CD4-positive, alpha-beta T cell treated with Interleukin-1 beta for 1 hour (primary cell): ENCODE results near the gene GRAMD1B.
"Not testable (repeated sequence)": the region's sequence is repeated elsewhere in the genome, so short reads cannot be mapped to it uniquely, and the experiment has no call there.

Experiments used
- DNase-seq, 2 donors: peaks; one replicate each; pipeline ENCODE4 v3.0.0-alpha.2; 2020 to 2022

The GRAMD1B gene

DNA sequence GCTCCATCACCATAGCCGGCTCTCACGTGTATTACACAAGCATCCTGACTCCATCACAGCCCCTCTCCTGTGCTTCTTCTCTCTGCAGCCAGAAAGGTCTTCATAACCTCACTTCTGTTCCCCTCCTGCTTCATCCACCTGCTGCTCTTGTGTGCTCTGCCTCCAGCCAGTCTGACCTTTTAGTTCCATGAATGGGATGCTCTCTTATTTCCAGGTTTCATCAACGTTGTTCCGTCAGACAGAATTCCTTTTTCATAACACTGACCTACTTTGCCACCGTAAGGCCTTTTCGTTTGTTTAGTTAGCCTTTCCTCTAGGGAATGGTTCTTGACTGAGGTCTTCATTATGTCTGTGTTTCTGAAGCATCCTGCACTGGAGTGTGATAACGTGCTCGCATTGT lies 18.8 kb downstream of the GRAMD1B start:
- DNase-seq, result no peak

GRCh38 chr11:123449436-123449835 lies 19.4 kb downstream of the GRAMD1B start:
- DNase-seq, result no peak

GRCh38 chr11:123450623-123451022 lies 20.6 kb downstream of the GRAMD1B start:
- DNase-seq, result no peak

- DNase-seq, result no peak
Observed at GRCh38 chr11:123451183-123451781, 21.2 kb downstream of the GRAMD1B start.

- DNase-seq, result no peak
Observed at GRCh38 chr11:123452794-123453193, 22.7 kb downstream of the GRAMD1B start.

- DNase-seq, result peak; percentile 35 to 53
Observed at GRCh38 chr11:123454060-123454651, 24.1 kb downstream of the GRAMD1B start.

- no peak for DNase-seq
Observed at GRCh38 chr11:123454796-123455195, 24.7 kb downstream of the GRAMD1B start.

DNA sequence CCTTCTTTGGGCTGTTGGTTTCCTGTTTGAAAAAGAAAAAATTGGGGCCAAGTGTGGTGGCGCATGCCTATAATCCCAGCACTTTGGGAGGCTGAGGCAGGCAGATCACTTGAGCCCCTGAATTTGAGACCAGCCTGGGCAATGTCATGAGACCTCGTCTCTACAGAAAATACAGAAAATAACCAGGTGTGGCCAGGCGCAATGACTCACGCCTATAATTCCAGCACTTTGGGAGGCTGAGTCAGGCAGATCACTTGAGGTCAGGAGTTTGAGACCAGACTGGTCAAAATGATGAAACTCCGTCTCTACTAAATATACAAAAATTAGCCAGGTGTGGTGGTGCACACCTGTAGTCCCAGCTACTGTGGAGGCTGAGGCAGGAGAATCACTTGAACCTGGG lies 26.4 kb downstream of the GRAMD1B start:
- not testable (repeated sequence) for DNase-seq

GRCh38 chr11:123457187-123457770 lies 27.2 kb downstream of the GRAMD1B start:
- peak; percentile 22 to 56 for DNase-seq

DNA sequence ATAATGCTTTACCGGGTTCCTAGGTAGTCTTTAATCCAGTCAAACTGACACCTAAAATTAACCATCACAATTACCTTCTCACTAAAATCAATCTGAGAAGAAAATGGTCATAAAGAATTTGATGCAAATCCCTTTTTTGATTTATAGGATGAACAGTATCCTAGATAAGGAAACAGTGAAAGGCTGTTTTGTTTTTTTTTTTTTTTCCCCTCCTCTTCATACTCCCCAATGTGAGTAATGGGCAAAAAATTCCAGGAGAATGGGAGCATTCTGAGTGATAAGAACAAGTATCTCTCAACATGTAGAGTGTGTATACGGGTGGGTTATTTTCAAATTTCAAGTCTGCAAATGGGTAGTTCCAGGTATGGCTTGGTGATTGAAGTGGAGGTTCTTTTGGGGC lies 28.4 kb downstream of the GRAMD1B start:
- DNase-seq, result no peak

GRCh38 chr11:123460012-123460700 lies 30.1 kb downstream of the GRAMD1B start:
- DNase-seq, result no peak

- DNase-seq, result no peak
Observed at GRCh38 chr11:123461164-123461563, 31.1 kb downstream of the GRAMD1B start.

- not testable (repeated sequence) for DNase-seq
Observed at GRCh38 chr11:123465667-123466066, 35.6 kb downstream of the GRAMD1B start.

- not testable (repeated sequence) for DNase-seq
Observed at GRCh38 chr11:123466172-123466571, 36.1 kb downstream of the GRAMD1B start.

GRCh38 chr11:123469089-123469488 lies 39.0 kb downstream of the GRAMD1B start:
- no peak for DNase-seq

DNA sequence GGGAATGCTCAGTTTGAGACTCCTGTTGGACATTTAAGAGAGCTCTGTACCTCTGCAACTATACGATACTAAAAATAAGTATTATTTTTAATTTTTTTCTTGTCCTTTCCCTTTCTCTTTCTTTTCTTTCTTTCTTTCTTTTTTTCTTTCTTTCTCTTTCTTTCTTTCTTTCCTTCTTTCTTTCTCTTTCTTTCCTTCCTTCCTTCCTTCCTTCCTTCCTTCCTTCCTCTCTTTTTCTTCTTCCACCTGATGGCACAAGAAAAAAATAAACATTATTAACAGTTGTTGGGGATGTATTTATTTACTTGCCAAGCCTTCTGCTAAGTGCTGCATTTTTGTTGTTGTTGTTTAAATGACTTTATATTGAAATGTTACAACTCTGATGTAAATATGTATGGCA lies 39.5 kb downstream of the GRAMD1B start:
- no peak for DNase-seq

GRCh38 chr11:123470842-123471241 lies 40.8 kb downstream of the GRAMD1B start:
- DNase-seq, result no peak

DNA sequence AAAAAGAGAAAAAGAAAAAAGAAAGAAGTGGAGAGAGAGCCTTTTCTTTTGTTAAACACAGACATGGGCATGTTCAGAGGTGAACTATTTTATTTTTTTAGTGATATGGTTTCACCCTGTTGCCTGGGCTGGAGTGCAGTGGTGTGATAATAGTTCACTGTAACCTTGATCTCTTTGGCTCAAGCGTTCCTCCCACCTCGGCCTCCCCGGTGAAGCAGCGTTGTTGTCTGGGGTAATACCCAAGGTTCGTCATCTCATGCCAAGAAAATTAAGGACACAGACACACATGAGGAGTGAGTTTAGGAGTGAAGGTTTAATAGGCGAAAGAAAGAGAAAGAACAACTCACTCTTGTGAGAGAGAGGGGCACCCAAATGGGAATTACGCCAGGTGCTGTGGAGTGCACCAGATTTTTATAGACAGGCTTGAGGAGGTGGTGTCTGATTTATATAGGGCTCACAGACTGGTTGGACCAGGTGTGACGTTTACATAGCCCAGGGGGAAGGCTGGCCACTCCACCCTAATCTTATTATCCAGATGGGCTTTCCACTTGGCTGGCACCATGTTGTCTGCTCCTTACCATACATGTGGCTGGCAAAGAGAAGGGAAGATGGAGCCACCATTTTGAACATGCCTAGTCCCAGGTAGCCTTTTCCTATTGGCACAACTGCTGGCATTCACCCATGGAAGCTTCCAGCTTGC lies 42.3 kb downstream of the GRAMD1B start:
- DNase-seq, result no peak

- DNase-seq, result no peak
Observed at GRCh38 chr11:123473941-123474677, 44.0 kb downstream of the GRAMD1B start.

DNA sequence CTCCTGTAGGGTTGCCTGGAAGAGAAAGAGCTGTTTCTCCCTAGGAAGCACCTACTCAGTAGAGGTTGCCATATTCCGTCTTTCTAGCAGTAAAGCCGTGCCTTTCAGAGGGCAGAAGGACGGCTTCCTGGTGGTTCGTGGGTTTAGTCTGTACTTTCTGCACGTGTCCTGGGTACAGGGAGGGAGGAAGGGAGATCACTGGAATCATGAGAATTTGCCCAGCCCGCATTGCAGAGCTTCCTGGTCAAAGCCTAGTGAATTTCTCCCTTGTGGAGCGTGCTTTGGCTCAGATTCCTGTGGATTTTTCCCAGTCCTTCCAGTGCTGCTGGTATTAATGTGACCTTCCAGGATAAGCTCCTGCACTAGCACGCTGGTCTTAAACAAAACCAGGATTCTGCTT lies 44.9 kb downstream of the GRAMD1B start:
- DNase-seq, result no peak

DNA sequence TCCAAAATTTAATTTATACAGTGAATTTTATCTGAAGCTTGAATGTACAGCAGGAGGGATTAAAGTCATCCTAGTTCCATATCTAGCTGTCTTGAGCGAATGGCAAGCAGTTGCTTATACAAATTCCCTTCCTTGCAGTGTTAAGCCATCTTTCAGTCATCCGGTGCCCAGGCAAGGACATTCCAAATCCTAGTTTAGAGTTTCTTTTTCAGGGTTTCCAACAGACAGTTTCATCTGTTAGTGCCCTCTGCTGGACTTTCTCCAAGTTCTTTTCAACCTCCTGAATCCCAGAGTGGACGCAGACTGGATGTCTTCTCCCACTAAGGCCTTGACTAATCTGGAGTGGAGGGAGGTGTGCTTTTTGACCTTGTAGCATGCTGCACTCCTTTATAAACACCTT lies 45.4 kb downstream of the GRAMD1B start:
- no peak for DNase-seq

GRCh38 chr11:123477205-123477907 lies 47.3 kb downstream of the GRAMD1B start:
- DNase-seq, result no peak
